HG03520 (cell line): ENCODE results near the gene KCTD14.
"Not testable (repeated sequence)": the region's sequence is repeated elsewhere in the genome, so short reads cannot be mapped to it uniquely, and the experiment has no call there.

Source experiments
- ATAC-seq: cut with Tn5 transposase; IDR thresholded peaks from one replicate; pipeline ENCODE4 v1.9.1; 2021; ENCODE audit warnings: mild to moderate bottlenecking, moderate library complexity; ENCODE audit not compliant: unreplicated experiment

The KCTD14 gene

DNA sequence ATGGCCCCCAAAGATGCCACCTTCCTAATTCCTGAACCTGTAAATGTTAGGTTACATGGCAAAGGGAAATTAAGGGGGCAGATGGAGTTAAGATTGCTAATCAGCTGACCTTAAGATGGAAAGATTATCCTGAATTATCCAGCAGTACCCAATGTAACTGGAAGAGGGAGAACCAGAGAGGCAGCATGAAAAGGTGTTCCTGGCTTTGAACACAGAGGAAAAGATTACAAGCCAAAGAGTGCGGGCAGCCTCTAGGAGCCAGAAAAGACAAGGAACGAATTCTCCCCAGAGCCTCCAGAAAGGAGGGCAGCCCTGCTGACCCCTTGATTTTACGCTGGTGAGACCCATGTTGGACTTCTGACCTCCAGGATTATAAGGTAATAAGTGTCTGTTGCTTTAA is 25.5 kb upstream of the KCTD14 start:
- ATAC-seq: no peak

- ATAC-seq: no peak
Observed at GRCh38 chr11:78046486-78046854, 23.4 kb upstream of the KCTD14 start.

DNA sequence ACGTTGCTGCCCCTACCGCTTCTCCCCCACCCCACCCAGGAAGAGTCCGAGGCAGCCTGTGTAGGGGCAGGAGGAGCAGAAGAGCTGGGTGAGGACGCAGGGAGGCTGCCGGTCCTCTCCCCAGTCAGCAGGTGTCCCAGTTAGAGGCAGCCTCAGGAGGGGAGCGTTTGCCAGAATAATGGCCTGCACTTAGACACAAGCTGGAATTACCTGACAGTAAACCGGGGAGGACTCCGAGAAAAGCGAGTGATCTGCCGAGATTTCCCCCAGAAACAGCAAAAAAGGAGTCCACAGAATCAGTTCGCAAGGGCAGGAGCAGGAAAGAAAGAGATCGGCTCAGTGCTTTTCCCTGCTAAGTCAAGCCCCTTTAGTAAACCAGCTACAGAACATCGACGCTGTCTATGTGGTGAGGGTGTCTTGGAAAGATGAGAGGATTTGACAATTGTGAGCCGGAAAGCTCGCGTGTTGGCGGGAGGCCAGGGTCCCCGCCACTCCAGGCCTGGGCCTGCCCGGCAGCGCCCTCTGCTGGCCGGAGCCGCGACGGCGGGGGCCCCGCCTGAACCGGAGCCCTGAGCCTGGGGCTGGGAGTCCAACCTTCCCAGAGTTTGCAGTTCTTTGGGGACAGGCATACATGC is 22.9 kb upstream of the KCTD14 start:
- peak; percentile 71 for ATAC-seq

- ATAC-seq: no peak
Observed at GRCh38 chr11:78044706-78045105, 21.6 kb upstream of the KCTD14 start.

DNA sequence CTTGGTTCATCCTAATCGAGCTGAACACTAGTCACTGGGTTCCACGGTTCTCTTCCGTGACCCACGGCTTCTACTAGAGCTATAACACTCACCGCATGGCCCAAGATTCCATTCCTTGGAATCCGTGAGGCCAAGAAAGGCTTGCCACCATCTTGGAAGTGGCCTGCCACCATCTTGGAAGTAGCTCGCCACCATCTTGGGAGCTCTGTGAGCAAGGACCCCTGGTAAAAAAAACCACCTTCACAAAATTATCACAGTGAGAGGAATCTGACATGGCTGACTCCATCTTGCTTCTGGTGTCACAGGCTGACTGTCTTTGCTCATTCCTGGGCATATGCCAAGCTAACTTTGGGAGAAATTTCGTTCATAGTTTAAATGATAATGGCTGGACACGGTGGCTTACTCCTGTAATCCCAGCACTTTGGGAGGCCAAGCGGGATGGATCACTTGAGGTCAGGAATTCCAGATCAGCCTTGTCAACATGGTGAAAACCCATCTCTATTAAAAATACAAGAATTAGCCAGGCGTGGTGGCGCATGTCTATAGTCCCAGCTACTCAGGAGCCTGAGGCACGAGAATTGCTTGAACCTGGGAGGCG is 18.9 kb upstream of the KCTD14 start:
- no peak for ATAC-seq

DNA sequence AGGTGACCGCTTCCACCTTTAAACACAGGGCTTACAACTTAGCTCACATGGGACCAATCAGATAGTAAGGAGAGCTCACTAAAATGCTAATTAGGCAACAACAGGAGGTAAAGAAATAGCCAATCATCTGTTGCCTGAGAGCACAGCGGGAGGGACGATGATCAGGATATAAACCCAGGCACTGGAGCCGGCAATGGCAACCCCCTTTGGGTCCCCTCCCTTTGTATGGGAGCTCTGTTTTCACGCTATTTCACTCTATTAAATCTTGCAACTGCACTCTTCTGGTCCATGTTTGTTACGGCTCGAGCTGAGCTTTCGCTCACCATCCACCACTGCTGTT is 18.3 kb upstream of the KCTD14 start:
- not testable (repeated sequence) for ATAC-seq

- ATAC-seq: no peak
Observed at GRCh38 chr11:78040691-78041379, 17.8 kb upstream of the KCTD14 start.

DNA sequence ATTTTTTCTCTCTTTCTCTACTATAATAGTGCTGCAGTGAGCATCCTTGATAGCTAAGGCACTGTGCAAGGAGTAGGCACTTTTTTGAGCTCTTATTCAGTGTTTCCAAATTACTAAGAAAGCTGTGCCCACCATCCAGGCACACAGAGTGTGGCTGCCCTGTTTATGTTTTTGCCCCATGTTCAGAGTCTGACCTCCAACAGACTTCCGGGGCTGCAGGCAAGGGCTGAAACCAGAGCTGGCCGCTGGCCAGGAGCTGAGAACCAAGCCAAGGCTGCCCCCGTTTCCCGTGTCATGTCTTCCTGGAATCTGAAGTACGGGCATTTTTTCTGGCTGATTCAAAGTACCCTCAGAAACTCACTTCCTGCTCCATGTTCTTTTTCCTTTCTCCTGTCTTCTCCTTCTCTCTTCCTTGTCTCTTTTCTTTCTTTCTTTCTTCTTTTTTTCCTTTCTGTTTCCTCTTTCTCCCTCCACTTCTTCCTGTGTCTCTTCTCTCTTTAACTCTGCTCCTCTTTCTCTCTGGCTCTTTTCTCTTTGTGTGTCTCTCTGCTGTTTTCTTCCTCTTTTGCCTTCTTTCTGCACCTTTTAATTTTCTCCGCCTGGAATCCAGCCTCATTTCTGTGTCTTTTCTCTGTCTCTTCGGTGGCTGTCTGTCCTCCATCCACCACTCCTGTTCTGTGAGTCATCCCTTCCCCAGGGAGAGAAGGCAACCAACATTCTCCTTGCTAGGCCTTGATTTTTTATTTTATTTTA is 17.0 kb upstream of the KCTD14 start:
- ATAC-seq: no peak

- no peak for ATAC-seq
Observed at GRCh38 chr11:78039391-78039918, 16.4 kb upstream of the KCTD14 start.

- ATAC-seq: no peak
Observed at GRCh38 chr11:78038697-78039313, 15.7 kb upstream of the KCTD14 start.

DNA sequence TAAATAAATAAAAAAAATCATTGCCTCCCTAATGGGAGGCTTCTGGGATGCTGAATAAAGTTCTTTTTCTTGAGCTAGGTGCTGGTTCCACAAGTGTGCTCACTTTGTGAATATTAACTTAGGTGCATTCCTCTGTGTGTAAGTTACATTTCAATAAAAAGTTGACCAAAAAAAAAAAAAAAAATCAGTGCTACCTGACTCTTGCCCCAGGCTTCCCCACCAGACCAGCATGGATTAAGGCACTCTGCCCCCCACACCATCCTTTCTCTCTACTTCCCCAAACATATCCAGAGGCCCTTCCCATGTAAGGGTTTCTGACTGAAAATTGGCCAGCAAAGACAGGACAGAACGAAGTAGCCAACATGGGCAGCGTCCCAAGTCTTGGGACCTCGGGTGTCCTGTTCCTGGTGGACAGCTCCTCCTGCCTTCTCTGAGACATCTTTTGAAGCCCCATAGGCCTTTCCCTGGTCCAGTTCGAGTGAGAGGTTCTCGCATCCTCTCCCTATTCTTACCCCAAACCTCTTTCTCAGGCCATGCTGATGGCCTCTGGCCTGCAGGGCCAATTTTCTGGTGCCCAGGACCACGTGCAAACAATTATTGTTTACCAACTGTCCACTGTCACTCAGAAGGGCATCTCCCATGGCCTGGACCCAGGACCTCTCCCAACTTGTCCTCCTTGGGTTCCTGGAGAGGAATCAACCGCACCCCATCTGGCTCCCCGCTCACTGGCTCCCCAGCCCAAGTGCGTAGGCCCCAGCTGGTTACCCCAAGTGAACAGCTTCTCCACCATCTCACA is 14.9 kb upstream of the KCTD14 start:
- no peak for ATAC-seq

DNA sequence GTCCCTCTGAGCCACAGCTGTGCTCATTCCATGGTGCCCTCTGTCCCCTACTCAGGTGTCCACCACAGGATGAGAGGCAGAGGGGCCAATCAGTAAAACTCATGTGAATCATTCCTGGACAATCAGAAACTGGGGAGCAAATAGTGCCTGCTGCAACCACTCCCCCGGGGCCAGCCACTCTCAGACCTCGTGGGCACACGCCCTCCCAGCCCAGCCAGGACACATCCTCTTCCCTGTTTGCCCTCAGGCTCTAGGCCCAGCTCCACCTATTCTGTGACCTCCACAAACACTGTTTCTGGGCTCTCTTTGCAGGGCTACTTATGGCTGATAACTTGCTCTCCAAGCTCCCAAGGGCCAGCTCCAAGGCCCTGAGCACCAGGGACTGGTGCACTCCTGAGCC is 14.0 kb upstream of the KCTD14 start:
- no peak for ATAC-seq

GRCh38 chr11:78036313-78036712 is 13.2 kb upstream of the KCTD14 start:
- no peak for ATAC-seq

DNA sequence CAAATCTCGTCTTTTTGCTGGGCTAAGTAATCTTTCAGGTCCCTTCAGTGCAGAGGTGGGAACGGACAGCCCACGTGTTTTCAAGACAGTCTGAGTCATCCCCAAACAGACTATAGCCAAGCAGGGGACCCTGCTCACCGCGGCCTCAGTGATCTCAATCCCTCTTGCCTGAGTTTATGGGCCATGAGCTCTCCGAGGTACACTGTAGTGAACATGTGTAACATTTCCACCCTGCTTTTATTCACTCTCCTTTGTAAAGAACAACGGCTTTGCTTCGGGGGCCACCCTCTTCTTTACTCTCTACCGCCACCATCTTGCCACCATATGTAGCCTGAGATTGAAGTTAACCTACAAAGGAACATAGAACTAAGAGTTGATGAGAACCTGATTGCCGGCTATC is 11.5 kb upstream of the KCTD14 start:
- ATAC-seq: no peak

- no peak for ATAC-seq
Observed at GRCh38 chr11:78033040-78033439, 10.0 kb upstream of the KCTD14 start.

DNA sequence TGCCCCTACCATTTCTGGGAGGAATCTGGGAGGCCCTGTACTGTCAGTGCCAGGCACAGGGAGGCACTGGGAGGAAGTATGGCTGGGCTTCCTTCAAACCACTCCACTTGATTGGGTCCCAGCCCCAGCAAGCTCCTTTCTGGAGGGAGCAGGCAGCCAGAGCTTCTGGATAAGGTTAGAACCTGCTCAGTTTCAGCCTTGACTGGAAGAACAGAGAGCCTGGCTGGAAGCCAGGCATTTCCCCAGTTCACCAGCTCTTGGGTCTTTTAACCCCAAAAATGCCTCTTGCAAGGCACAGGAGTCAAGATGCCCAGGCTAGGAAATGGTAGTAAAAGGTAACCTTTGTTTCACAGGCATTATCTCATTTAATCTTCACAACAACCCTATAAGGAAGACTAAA is 9.0 kb upstream of the KCTD14 start:
- ATAC-seq: no peak

DNA sequence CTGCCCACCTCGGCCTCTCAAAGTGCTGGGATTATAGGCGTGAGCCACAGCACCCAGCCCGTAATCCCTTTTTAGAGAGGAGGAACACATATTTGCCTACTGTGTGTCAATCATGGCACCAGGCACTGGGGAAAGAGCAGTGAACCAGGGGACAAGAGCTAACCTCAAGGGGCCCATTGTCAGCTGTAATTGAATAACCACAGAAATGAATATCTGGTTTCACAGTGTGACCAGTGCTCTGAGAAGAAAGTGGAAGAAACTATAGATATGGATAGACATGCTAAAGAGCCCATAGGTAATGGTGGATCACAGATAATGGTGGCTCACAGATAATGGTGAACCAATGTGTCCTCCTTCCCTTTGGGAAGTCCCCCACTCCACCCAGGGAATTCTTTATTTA is 8.6 kb upstream of the KCTD14 start:
- peak; percentile 76 for ATAC-seq

DNA sequence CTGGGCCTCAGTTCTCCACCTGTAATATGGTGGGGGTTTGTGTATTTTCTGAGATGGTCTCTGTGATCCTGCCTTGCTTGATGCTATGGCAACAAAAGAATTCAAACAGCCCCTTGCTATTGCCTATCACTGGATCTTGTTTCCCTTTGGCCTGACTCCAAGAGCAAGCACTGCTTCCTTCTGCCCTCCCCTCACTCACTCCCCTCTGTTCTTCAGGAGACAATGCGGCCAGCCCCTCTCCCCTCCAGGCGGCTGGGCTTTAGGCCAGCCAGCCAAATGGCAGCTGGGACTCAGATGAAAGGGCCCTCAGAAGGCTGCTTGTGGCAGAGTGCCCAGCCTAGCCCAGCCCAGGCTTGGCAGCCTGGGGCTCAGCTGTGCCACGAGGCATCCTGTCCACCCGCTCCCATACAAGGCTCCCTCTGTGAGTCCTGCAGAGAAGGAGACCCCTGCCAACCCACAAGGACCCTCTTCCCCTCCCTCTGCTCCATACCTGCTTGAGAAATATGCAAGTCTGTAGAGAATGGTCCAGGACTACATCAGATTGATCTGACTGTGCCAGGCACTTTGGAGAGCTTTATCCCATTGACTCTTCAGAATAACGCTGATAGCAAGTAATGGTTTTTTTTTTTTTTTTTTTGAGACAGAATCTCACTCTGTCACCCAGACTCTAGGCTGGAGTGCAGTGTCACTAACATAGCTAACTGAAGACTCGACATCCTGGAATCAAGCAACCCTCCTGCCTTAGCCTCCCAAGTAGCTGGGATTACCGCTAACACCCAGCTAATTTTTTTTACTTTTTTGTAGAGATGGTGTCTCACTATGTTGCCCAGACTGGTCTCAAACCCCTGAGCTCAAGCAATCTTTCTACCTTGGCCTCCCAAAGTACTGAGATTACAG is 7.6 kb upstream of the KCTD14 start:
- no peak for ATAC-seq

- ATAC-seq: not testable (repeated sequence)
Observed at GRCh38 chr11:78028423-78028822, 5.3 kb upstream of the KCTD14 start.
